Right ventricle myocardium inferior (tissue), 1 donor: ENCODE results near the gene TUBB4A. TPM values are rescaled to one million over a fixed set of nuclear protein-coding genes. Genes with fewer than 3 reads are reported as not detected.

ENCODE experiments used
- ATAC-seq: fragments of 200-7000 bp; cut with Tn5 transposase; one replicate; pipeline ENCODE4 v1.9.1; 2020; ENCODE audit warnings: mild to moderate bottlenecking, moderate library complexity
- DNase-seq: peaks from one replicate; pipeline ENCODE4 v3.0.0; 2021; ENCODE audit errors: missing footprints
- intact Hi-C: fragments of 100-400 bp; cut with DNase I; formaldehyde crosslinking; loops from one replicate; pipeline ENCODE4 v1.11.0; 2022
- total RNA-seq: library from RNA; stranded (reverse); fragmentation: NEBNext Ultra II Directional; extraction: Animal tissue kit (Norgen Biotek cat#: 25700); gene quantifications from one replicate; pipeline ENCODE4 v1.2.1, GENCODE V29; 2021
- donor health status: DM: no; HTN: yes; CAD: no; lungs with severe emphysema.

TUBB4A gene
- total RNA-seq, 1 donor from 2014 or later: 6.2 TPM

- DNase-seq (peak; percentile 57), ATAC-seq (no peak)
- intact Hi-C loops: no loop called here
Measured at GRCh38 chr19:6476896-6477431, 25.1 kb downstream of the TUBB4A start.

GRCh38 chr19:6476155-6476895 lies 25.8 kb downstream of the TUBB4A start:
- intact Hi-C loops: no loop called here
- ATAC-seq: no peak
- DNase-seq: peak; percentile 72

GRCh38 chr19:6475321-6476108 lies 26.6 kb downstream of the TUBB4A start:
- ATAC-seq: no peak
- peak; percentile 60 for DNase-seq

GRCh38 chr19:6473647-6474046 lies 28.5 kb downstream of the TUBB4A start:
- ATAC-seq: no peak
- intact Hi-C loops: no loop called here
- DNase-seq: no peak

More at GRCh38 chr19:6475321-6476108, 26.6 kb downstream of the TUBB4A start:
- intact Hi-C loops: no loop called here

GRCh38 chr19:6472713-6473112 lies 29.4 kb downstream of the TUBB4A start:
- DNase-seq (no peak), ATAC-seq (no peak)
- intact Hi-C loops: no loop called here

- intact Hi-C loops: no loop called here
- DNase-seq (no peak), ATAC-seq (no peak)
Measured at GRCh38 chr19:6471076-6471475, 31.0 kb downstream of the TUBB4A start.

GRCh38 chr19:6470173-6470572 lies 31.9 kb downstream of the TUBB4A start:
- intact Hi-C loops: no loop called here
- DNase-seq: no peak
- no peak for ATAC-seq

GRCh38 chr19:6467384-6467783 lies 34.7 kb downstream of the TUBB4A start:
- DNase-seq (no peak), ATAC-seq (no peak)
- intact Hi-C loops: no loop called here

GRCh38 chr19:6466526-6467248 lies 35.4 kb downstream of the TUBB4A start:
- ATAC-seq: no peak

GRCh38 chr19:6465663-6466062 lies 36.4 kb downstream of the TUBB4A start:
- DNase-seq: no peak
- intact Hi-C loops: no loop called here
- ATAC-seq: no peak

More at GRCh38 chr19:6466526-6467248, 35.4 kb downstream of the TUBB4A start:
- intact Hi-C loops: no loop called here
- DNase-seq: no peak

GRCh38 chr19:6465006-6465405 lies 37.1 kb downstream of the TUBB4A start:
- DNase-seq (no peak), ATAC-seq (no peak)
- intact Hi-C loops: no loop called here

- DNase-seq (no peak), ATAC-seq (no peak)
- intact Hi-C loops: no loop called here
Measured at GRCh38 chr19:6464070-6464873, 37.8 kb downstream of the TUBB4A start, which contains the start of gene CRB3. CRB3 (plus strand) TSS chr19:6464271; CDS start chr19:6464702, 431 bp downstream.

GRCh38 chr19:6460099-6460884 lies 41.8 kb downstream of the TUBB4A start:
- ATAC-seq: peak; percentile 96
- intact Hi-C loops: loop anchor here (1.0 kb wide), 1 partner anchor 35 kb away; no protein-coding TSS in a partner anchor
- DNase-seq: peak; percentile 97

- ATAC-seq (peak; percentile 80), DNase-seq (no peak)
- intact Hi-C loops: loop anchor here (1.0 kb wide), 1 partner anchor 34 kb away; no protein-coding TSS in a partner anchor
Measured at GRCh38 chr19:6459262-6460098, 42.6 kb downstream of the TUBB4A start, which contains the start of gene SLC25A23. SLC25A23 (minus strand) TSS chr19:6459792; CDS start chr19:6459628, 164 bp downstream.

- DNase-seq (no peak), ATAC-seq (no peak)
- intact Hi-C loops: no loop called here
Measured at GRCh38 chr19:6458695-6459261, 43.3 kb downstream of the TUBB4A start.
